DMS153 treated with DMSO at 0.1 percent for 48 hours (cell line): Measurements from ENCODE around the gene MAGI1.

Experiments
- DNase-seq: peaks from one replicate; lab custom pipeline; 2025; ENCODE audit not compliant: unreplicated experiment; lab: John Stamatoyannopoulos, UW

MAGI1 gene

GRCh38 chr3:65975032-65975431 is 63.7 kb downstream of the MAGI1 start:
- no peak for DNase-seq

- no peak for DNase-seq
Observed at GRCh38 chr3:65974509-65974908, 64.2 kb downstream of the MAGI1 start.

DNA sequence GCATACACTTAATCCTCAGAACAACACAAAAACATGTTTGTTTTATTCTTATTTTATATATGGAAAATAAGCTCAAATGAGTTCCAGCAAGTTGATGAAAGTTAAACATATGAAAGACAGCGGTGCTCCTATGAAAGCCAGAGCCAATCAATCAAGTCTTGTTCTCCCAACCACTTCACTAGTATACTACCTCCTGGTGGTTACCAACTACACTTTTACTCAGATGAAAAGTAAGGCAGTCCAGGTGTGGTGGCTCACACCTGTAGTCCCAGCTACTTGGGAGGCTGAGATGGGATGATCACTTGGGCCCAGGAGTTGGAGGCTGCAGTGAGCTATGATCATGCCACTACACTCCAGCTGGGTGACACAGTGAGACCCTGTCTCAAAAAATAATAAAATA is 66.0 kb downstream of the MAGI1 start:
- DNase-seq: no peak

GRCh38 chr3:65971293-65972252 is 67.1 kb downstream of the MAGI1 start:
- DNase-seq: no peak

DNA sequence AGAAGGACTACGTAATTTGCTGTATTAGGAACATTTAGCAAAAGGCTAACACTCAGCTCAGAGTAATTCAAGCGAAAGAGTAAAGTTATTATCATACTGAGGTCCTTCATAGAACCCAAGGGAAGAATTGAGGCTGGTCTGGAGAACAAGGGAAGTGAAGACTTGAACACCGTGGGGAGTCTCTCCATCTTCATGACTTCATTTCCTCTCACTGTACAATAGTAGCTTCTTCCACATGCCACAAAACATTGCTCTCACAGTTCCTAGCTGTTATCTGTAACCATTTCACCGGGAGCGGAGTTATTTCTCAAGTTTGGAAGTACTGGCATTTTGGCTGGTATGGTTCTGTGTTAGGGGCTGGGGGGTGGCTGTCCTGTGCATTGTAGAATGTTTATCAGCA is 69.7 kb downstream of the MAGI1 start:
- DNase-seq: no peak

DNA sequence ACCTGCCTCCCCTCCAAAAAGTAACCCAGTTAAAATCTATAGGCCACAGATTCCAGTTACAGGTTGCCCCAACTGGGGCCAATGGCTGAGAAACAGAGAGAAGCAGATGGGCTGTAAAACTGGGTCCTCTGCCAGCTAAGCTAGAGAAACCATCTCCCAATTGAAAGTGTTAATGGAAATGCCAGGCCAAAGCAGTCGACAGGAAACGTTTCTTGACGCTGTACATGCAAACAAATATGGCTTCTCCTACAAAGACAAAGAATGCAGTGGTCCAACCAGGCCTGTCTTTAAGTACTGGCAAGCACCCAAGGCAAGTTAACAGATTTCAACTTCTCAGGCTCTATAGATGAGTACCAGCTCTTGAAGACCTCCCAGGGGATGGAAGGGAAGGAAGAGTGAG is 71.3 kb downstream of the MAGI1 start:
- DNase-seq: no peak

- no peak for DNase-seq
Observed at GRCh38 chr3:65964838-65965237, 73.9 kb downstream of the MAGI1 start.

DNA sequence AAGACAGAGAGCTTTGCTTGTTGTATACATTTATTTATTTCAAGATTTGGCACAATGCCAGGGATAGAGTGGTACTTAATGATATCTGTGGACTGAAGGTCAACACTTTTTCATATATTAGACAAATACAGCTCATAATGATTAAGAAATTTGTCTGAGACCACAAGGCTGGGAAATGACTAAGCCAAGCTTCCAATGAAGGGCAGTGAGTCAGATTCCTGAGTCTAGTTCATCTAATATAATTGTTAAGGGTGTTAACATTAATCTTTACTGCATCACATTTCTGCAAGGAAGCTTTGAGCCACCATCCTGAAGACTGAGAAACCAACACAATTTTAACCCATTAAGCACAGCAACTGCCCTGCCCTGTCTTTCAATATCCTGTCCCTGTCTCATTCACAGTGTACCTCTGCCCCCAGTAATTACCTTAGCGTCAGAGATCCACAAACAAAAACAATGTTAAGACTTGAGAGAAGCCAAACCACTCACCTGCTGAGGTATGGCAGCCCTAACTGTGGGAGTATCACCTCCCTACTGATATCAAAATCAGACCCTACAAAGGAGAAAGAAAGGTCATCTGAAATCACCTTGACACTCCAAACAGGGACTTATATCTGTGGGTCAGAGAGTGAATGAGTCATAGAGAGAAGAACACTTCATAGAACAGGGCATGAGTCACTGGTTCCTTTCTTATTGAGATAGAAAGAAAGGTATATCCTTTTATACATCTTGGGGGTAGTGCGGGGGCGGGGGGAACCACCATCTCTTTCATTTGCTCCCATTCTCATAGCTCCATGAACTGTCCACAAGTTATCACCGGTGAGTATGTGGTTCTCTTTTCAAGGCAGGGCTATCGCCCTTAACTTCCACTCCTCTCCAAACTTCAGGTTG is 74.7 kb downstream of the MAGI1 start:
- DNase-seq: no peak

- no peak for DNase-seq
Observed at GRCh38 chr3:65961733-65962132, 77.0 kb downstream of the MAGI1 start.

DNA sequence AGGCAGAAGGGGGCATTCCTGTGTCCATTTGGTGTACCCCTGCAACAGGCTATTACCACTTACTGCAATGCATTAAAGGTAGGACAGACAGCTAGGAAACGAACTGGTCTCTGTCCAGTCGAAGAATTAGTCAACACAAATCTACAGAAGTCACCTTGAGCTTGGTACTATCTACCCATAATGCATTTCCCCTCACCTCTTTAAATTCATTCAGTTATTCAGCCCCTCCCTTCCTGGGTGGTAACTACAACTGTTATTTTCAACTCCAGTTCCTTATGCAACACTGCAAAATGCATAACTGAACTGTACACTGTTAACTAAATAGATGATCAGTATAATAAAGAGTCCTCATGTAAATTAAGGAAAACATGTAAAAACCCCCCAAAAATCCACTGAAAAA is 77.6 kb downstream of the MAGI1 start:
- no peak for DNase-seq

DNA sequence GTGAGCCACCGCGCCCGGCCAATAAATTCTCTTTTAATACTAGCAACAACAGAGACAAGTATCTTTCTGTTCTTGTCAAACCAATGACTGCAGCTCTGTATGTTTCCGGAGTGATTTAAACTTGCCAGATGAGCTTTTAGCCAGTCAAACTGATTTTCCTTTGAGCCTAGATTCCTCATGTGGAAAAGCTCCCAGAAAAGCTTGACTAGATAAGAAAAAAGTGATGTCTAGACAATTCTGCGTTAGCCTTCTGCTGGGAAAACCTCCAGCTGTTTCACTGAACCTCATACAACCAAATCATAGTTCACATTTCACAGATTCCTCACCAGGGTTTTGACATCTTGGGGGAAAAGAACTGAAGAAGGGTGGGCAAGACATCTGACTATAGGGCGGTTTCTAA is 78.6 kb downstream of the MAGI1 start:
- DNase-seq: no peak

DNA sequence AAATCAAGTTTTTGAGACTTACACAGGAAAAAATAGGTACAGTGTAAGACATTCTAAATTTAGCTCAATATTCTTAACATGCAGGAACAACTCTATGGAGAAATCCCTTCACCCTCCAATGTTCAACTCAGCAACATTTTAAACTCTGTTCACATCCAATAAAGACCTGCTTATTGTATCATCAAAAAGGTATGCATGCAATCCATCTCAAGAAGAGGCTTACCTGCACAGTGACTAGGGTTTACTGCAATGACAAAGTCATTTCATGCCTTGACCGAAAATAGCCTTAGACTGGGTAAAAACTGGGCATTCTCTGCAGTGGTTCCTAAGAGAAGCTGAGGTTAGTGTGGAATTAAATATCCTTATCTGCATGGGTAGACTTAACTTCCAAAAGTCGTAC is 80.5 kb downstream of the MAGI1 start:
- DNase-seq: no peak

DNA sequence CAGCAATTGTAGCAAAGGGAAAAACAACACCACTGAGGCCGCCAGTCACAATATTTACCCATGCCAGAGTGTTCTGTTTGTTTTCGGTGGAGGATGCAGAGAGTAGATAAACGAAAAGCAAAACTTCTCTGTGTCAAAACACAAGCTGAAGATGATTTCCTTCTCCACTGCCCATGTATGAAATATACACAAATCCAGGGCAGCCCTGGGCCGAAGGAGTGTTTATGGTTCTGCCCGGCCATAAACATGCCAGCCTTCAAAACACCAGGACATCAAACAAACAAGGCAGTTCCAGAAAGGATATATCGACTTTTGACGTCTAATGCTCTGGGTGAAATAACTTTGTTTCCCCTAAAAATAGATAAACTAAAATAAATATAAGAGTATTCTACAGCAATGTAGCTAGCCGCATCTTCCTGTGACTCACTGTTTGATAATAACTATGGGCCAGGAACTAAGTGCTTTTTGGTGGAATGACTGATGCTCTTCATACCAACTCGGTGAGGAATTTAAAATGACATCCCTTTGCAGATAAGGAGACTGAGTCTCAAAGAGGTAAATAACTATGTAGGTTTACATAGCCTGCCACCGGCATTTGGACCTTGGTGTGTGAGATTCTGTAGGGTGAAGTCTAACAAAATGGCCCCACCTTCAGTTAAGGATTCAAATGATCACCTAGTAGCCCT is 82.8 kb downstream of the MAGI1 start:
- DNase-seq: no peak

DNA sequence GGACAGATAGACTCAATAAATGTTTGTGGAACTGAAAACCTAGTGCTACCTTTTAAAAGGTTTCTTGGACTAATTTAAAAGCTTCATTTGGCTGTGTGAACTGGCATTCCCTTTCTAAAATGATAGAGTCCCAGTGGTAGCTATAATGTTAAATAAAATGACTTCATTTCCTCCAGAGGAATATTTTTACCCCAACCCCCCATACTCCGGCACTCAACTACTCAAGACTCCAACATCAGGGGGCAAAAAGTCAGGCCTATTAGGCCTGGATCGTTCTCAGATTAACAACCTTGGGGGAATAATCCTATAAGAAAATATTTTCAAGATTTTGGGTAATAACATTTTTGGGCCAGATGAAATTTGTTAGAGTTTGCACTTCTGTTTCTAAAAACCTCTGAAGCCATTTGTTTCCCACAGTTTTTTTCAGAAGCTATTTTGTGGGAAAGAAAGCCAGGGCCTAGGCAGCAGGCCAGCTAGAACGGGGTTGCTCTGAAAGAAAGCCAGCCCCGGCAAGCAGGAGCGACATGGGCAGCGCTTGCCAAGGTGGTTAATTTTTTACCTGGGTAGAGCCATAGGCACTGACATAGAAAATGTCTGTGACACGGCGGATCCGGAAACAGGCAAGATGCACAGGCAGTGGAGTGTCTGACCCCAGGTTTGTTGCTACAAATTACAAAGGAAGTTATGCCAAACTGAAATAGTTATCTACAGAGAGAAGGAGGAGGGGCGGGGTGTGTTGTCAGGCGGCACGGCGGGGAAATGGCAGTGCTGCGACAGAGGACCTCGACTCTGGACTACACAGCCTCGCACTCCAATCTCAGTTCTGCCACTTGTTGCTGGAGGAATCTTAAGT is 84.6 kb downstream of the MAGI1 start:
- no peak for DNase-seq

DNA sequence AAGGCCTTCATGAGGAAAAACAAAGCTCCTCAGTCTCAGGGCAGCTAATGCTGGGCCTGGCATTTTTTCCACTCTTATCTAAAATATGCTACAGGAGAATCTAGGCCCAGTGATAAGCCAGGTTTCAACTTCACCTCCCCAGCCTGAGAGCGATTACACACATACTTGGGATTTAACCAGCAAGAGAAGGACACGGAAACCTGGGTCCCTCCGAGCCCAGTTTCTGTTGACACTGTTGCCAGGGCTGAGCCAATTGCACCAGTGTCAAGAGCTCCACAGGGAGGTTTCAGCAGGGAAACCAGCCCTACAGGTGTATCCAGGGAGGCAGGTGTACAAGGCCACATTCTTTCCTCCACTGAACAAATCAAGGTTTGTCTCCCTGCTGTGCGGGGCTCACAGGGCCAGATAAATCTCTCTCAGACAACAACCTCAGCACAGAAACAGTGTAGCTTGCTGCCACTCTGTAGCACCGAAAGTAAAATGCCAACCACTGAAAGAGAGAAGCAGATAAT is 85.4 kb downstream of the MAGI1 start:
- DNase-seq: peak; percentile 81

- DNase-seq: no peak
Observed at GRCh38 chr3:65952842-65953241, 85.9 kb downstream of the MAGI1 start.

GRCh38 chr3:65951836-65952505 is 86.7 kb downstream of the MAGI1 start:
- no peak for DNase-seq

DNA sequence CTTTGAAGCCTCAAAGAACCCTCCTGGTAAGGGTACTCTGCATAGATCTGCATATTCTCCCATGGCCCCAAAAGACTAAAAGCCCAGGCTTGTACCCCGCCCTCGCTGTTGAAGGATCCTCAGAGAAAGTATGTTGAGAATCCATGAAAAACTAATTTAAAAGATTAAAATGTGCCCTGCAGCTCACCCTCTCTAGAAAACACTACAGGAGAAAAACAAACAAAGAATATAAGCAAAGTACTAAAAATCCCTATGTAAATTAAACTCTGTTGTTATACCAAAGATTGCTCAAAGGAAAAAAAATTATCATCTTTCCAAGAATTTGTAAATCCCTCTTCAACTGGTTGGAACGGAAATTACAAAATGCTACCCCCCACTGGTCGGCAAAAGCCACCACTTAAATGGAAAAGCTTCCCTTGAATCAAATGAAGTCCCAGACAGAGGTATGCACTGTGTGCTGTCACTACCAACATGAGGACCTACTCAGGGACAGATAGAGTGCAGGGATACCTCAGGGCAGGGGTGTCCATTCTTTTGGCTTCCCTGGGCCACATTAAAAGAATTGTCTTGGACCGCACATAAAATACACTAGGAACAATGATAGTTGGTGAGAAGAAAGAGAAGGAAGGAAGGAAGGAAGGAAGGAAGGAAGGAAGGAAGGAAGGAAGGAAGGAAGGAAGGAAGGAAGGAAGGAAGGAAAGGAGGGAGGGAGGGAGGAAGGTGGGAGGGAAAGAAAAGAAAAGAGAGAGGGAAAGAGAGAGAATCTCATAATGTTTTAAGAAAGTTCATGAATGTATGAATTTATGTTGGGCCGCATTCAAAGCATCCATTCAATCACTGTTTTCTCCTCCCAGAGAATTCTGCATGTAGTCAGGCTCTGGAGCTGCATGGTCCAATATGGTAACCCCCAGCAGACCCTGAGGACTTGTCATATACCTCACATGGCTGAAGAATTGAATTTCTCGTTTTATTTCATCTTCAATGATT is 88.1 kb downstream of the MAGI1 start:
- DNase-seq: no peak
